Neural progenitor cell (in vitro differentiated cells): ENCODE results near the gene CWF19L1.

Source experiments
- EZH2 ChIP-seq: fragments of 200-600 bp; sonication (generic); IDR thresholded peaks from 2 replicates; pipeline ENCODE4 v1.6.1; 2017; ENCODE audit warnings: antibody characterized with exemption, mild to moderate bottlenecking, moderate library complexity
- EZH2phosphoT487 ChIP-seq: fragments of 200-600 bp; sonication (generic); IDR thresholded peaks from 2 replicates; pipeline ENCODE4 v1.6.1; 2017; ENCODE audit warnings: antibody characterized with exemption
- TF ChIP-seq, protein P1 (sequence below): fragments of 200-600 bp; sonication (generic); IDR thresholded peaks from 2 replicates; pipeline ENCODE4 v1.5.1; 2017; ENCODE audit warnings: antibody characterized with exemption, mild to moderate bottlenecking

DNA sequence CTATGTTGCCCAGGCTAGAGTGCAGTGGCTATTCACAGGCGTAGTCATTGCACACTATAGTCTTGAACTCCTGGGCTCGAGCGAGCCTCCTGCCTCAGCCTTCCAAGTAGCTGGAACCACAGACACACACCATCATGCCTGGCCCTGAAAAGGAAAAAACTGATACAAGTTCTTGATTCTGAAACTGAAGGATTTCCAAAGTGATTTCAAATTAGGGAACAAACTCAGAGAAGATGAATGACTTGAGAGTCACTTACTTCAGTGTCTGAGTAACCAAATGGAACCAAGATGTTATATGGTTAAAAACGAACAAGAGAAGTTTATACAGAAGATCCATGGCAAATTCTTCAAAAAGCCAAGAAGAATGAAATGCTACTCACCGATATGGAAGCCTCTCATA is 14.4 kb downstream of the CWF19L1 start:
- TF ChIP-seq, protein P1, sequence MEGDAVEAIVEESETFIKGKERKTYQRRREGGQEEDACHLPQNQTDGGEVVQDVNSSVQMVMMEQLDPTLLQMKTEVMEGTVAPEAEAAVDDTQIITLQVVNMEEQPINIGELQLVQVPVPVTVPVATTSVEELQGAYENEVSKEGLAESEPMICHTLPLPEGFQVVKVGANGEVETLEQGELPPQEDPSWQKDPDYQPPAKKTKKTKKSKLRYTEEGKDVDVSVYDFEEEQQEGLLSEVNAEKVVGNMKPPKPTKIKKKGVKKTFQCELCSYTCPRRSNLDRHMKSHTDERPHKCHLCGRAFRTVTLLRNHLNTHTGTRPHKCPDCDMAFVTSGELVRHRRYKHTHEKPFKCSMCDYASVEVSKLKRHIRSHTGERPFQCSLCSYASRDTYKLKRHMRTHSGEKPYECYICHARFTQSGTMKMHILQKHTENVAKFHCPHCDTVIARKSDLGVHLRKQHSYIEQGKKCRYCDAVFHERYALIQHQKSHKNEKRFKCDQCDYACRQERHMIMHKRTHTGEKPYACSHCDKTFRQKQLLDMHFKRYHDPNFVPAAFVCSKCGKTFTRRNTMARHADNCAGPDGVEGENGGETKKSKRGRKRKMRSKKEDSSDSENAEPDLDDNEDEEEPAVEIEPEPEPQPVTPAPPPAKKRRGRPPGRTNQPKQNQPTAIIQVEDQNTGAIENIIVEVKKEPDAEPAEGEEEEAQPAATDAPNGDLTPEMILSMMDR, result no peak
- TF ChIP-seq EZH2, result no peak
- TF ChIP-seq EZH2phosphoT487, result no peak
